ENCODE measurements around the gene ANKK1.

ANKK1 gene

GRCh38 chr11:113377681-113378412 is 9.7 kb upstream of the ANKK1 start:
- DNase-seq, result no peak

- DNase-seq, result no peak
Observed at GRCh38 chr11:113378692-113379091, 8.9 kb upstream of the ANKK1 start.

- no peak for DNase-seq
Observed at GRCh38 chr11:113382121-113382520, 5.5 kb upstream of the ANKK1 start.

GRCh38 chr11:113384551-113384950 is 3.0 kb upstream of the ANKK1 start:
- DNase-seq, result no peak

- no peak for DNase-seq
Observed at GRCh38 chr11:113385749-113386148, 1.8 kb upstream of the ANKK1 start.

- no peak for DNase-seq
Observed at GRCh38 chr11:113386866-113387265, 713 bp upstream of the ANKK1 start.

GRCh38 chr11:113389272-113389671 is 1.7 kb downstream of the ANKK1 start:
- no peak for DNase-seq

GRCh38 chr11:113392236-113392921 is 4.8 kb downstream of the ANKK1 start:
- DNase-seq, result no peak

- DNase-seq, result no peak
Observed at GRCh38 chr11:113393501-113393985, 6.0 kb downstream of the ANKK1 start.

GRCh38 chr11:113394919-113395318 is 7.3 kb downstream of the ANKK1 start:
- DNase-seq, result no peak

- DNase-seq, result no peak
Observed at GRCh38 chr11:113395782-113396336, 8.3 kb downstream of the ANKK1 start.

GRCh38 chr11:113396690-113397089 is 9.1 kb downstream of the ANKK1 start:
- no peak for DNase-seq

- DNase-seq, result no peak
Observed at GRCh38 chr11:113397212-113397611, 9.6 kb downstream of the ANKK1 start.

GRCh38 chr11:113397821-113398220 is 10.2 kb downstream of the ANKK1 start:
- DNase-seq, result no peak

GRCh38 chr11:113398669-113399430 is 11.3 kb downstream of the ANKK1 start:
- no peak for DNase-seq

- no peak for DNase-seq
Observed at GRCh38 chr11:113400631-113401230, 13.2 kb downstream of the ANKK1 start.

GRCh38 chr11:113401718-113402117 is 14.1 kb downstream of the ANKK1 start:
- no peak for DNase-seq

GRCh38 chr11:113404859-113405430 is 17.4 kb downstream of the ANKK1 start:
- DNase-seq, result no peak

GRCh38 chr11:113405724-113406478 is 18.3 kb downstream of the ANKK1 start:
- DNase-seq, result no peak

- DNase-seq, result no peak
Observed at GRCh38 chr11:113407163-113407562, 19.6 kb downstream of the ANKK1 start.

- DNase-seq, result no peak
Observed at GRCh38 chr11:113408206-113408605, 20.6 kb downstream of the ANKK1 start.

- no peak for DNase-seq
Observed at GRCh38 chr11:113408887-113409286, 21.3 kb downstream of the ANKK1 start.
